HepG2 (cell line): ENCODE results near the gene KCNK15. TPM values are rescaled to one million over a fixed set of nuclear protein-coding genes. Genes with fewer than 3 reads are reported as not detected.

Source experiments
- ATAC-seq: fragments of 200-7000 bp; cut with Tn5 transposase; 3 replicates; pipeline ENCODE4 v1.9.1; 2020; ENCODE audit warnings: mild to moderate bottlenecking, moderate library complexity
- BruUV-seq: library from RNA; stranded (reverse); fragments of 400-500 nt; replicated peaks from 2 replicates; lab custom pipeline; 2021; lab: Mats Ljungman, UMichigan
- CTCF ChIA-PET: fragments of 300-600 bp; formaldehyde crosslinking; extraction: SDS; loops from one replicate; lab custom pipeline; 2021; ENCODE audit warnings: low total read pairs, inconsistent platforms, low intra/inter-chr PET ratio; lab: Yijun Ruan, JAX
- POLR2A ChIA-PET: fragments of 350-600 bp; sonication (Branson Sonifier 250); formaldehyde crosslinking; loops from one replicate; lab custom pipeline; 2020; ENCODE audit warnings: antibody characterized with exemption, inconsistent platforms; lab: Yijun Ruan, JAX
- DNase-seq: peaks from one replicate; pipeline ENCODE4 v3.0.0-alpha.2; 2015; ENCODE audit warnings: low spot score
- FAIRE-seq: peaks from 3 replicates; lab custom pipeline; 2011; peaks lifted over from hg19 to GRCh38; lab: Jason Lieb, UNC
- H2AFZ ChIP-seq: one replicate; pipeline ENCODE4 v1.6.1; 2011; ENCODE audit warnings: low read length, inconsistent platforms
- H3K27ac ChIP-seq: fragments of 300-600 bp; 3 replicates; pipeline ENCODE4 v1.8.0; 2011; ENCODE audit warnings: mixed run types, mild to moderate bottlenecking, mixed read lengths, low read length, inconsistent platforms; ENCODE audit not compliant: insufficient read depth; ENCODE audit errors: extremely low read length
- H3K27me3 ChIP-seq, 2 experiments: fragments of 200-600 bp in 1 of 2; 2 replicates in 1 of 2; 3 replicates in 1 of 2; pipeline versions ENCODE4 v1.6.0 to v1.8.0; 2011; ENCODE audit warnings: low read length in 2 of 2, mild to moderate bottlenecking in 2 of 2, moderate library complexity in 2 of 2, inconsistent platforms in 1 of 2; ENCODE audit not compliant: insufficient read depth in 2 of 2, control insufficient read depth in 1 of 2
- H3K36me3 ChIP-seq, 2 experiments: fragments of 200-600 bp in 1 of 2; replicated peaks in 1 of 2; 2 replicates in 1 of 2; 3 replicates in 1 of 2; pipeline versions ENCODE4 v1.5.1 to v1.8.0; 2011; ENCODE audit warnings: low read length in 2 of 2, inconsistent platforms in 1 of 2; ENCODE audit not compliant: insufficient read depth in 2 of 2, control insufficient read depth in 1 of 2
- H3K4me1 ChIP-seq: 2 replicates; pipeline ENCODE4 v1.5.1; 2012; ENCODE audit warnings: low read length, inconsistent platforms; ENCODE audit not compliant: insufficient read depth
- H3K4me2 ChIP-seq: 2 replicates; pipeline ENCODE4 v1.6.0; 2011; ENCODE audit warnings: low read depth, low read length, inconsistent platforms
- H3K4me3 ChIP-seq, 3 experiments: fragments of 200-600 bp in 1 of 3; sonication (generic), shearing (Covaris generic) in 1 of 3; replicated peaks in 1 of 3; 2 replicates each; pipeline ENCODE4 v1.5.1; 2011 to 2016; ENCODE audit warnings: low read length in 3 of 3, inconsistent platforms in 2 of 3, low read depth in 2 of 3, mild to moderate bottlenecking in 2 of 3, control low read depth in 1 of 3, mixed read lengths in 1 of 3; ENCODE audit not compliant: insufficient read depth in 1 of 3
- H3K79me2 ChIP-seq: one replicate; pipeline ENCODE4 v1.6.1; 2011; ENCODE audit warnings: low read length, inconsistent platforms; ENCODE audit not compliant: insufficient read depth
- H3K9ac ChIP-seq: 2 replicates; pipeline ENCODE4 v1.6.0; 2011; ENCODE audit warnings: mild to moderate bottlenecking, low read depth, low read length, inconsistent platforms; ENCODE audit not compliant: insufficient read depth
- H3K9me3 ChIP-seq: 2 replicates; pipeline ENCODE4 v1.5.1; 2012; ENCODE audit warnings: mild to moderate bottlenecking, low read length
- H4K20me1 ChIP-seq: 2 replicates; pipeline ENCODE4 v1.6.0; 2011; ENCODE audit warnings: inconsistent platforms, mild to moderate bottlenecking, low read length, moderate library complexity; ENCODE audit not compliant: insufficient read depth
- ATF1 ChIP-seq: IDR thresholded peaks from 2 replicates; pipeline ENCODE4 v1.6.1; 2016; ENCODE audit warnings: mild to moderate bottlenecking, control low read depth
- FOXM1 ChIP-seq: sonication (generic); formaldehyde crosslinking; IDR thresholded peaks from 2 replicates; pipeline ENCODE4 v1.5.0; 2020; ENCODE audit warnings: missing genetic modification reagents
- NR2F2 ChIP-seq: IDR thresholded peaks from 2 replicates; pipeline ENCODE4 v1.6.1; 2012; ENCODE audit warnings: low read depth, inconsistent platforms, borderline replicate concordance
- NRL ChIP-seq: sonication (generic); formaldehyde crosslinking; IDR thresholded peaks from 2 replicates; pipeline ENCODE4 v1.5.0; 2020; ENCODE audit warnings: missing genetic modification reagents, mild to moderate bottlenecking, moderate library complexity, borderline replicate concordance
- ZFP37 ChIP-seq: sonication (generic); formaldehyde crosslinking; IDR thresholded peaks from 2 replicates; pipeline ENCODE4 v1.4.0; 2020; ENCODE audit warnings: missing genetic modification reagents, borderline replicate concordance
- ZNF530 ChIP-seq: sonication (generic); formaldehyde crosslinking; IDR thresholded peaks from 2 replicates; pipeline ENCODE4 v1.5.0; 2020; ENCODE audit warnings: low read depth, mild to moderate bottlenecking, missing genetic modification reagents
- WGBS: methylation state at CpG from one replicate; pipeline ENCODE4 v1.1.6; 2017; ENCODE audit warnings: low lambda C conversion rate; 5-methylcytosine and 5-hydroxymethylcytosine counted together
- in situ Hi-C: cut with HindIII; loops from 2 replicates; pipeline ENCODE4 v1.10.0; 2017; ENCODE audit warnings: low pct_unique_long_range_greater_than_20kb; ENCODE audit not compliant: extremely low pct_ligation_motif_present
- intact Hi-C: fragments of 100-400 bp; cut with micrococcal nuclease; formaldehyde crosslinking; loops from one replicate; pipeline ENCODE4 v1.10.0; 2022; ENCODE audit not compliant: unreplicated experiment
- polyA plus RNA-seq, 8 experiments: library from polyadenylated mRNA; depleted of rRNA in 3 of 8; stranded (reverse) in 7 of 8; unstranded in 1 of 8; fragments of >200 nt; fragmentation: Illumina TruSeq in 4 of 8; extraction: Trizol in 4 of 8; gene quantifications; 2 replicates each; pipeline versions ENCODE4 v1.2.1 to v1.2.3, GENCODE V29; 2011 to 2016; ENCODE audit warnings: low read depth in 4 of 8, missing spikeins in 1 of 8, mixed read lengths in 1 of 8; ENCODE audit not compliant: insufficient read depth in 1 of 8
- total RNA-seq, 5 experiments: library from RNA; depleted of rRNA; stranded (reverse); fragments of >200 nt; fragmentation: Illumina TruSeq; extraction: Trizol; gene quantifications; 2 replicates each; pipeline ENCODE4 v1.2.3, GENCODE V29; 2016; ENCODE audit warnings: low read depth in 1 of 5
- TF ChIP-seq, protein P1 (sequence below): sonication (generic); formaldehyde crosslinking; IDR thresholded peaks from 2 replicates; pipeline ENCODE4 v1.4.0; 2020; ENCODE audit warnings: mild to moderate bottlenecking, missing genetic modification reagents
- TF ChIP-seq, protein P2 (sequence below): sonication (generic); formaldehyde crosslinking; IDR thresholded peaks from 2 replicates; pipeline ENCODE4 v1.4.0; 2020; ENCODE audit warnings: missing genetic modification reagents

The KCNK15 gene
- total and polyA plus RNA-seq, 2 of the 13 experiments (the other 11 are each of a cell fraction or from before 2014, with no cell fraction given), result 0.03 TPM; not detected in 1

DNA sequence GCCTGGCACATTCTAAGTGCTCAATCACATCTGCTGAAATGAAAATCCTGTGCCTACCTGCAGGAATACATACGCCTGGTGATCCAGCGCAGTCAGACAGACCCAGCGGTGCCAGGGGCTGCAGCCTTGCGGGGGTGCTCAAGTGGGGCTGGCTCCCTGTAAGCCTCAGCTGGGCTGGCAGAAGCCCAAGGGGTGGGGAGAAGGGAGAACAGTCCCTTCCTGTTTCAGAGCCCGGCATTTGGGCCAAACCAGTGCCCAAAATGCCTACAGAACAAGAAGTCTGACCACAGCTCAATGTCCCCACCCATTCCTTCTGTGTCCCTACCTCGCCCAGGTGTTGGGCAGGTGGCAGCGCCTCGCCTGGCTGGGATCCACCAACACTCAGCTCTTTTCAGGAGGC is 22.6 kb downstream of the KCNK15 start:
- H3K9ac ChIP-seq, result no peak overlapping the region
- ChIA-PET CTCF (no interaction called here), POLR2A (interaction anchor here (1.5 kb wide), 1 partner anchor 141 kb away, joined by 3 read pairs; no protein-coding TSS in a partner anchor)
- no peak overlapping the region for H3K27ac ChIP-seq
- H3K4me2 ChIP-seq, result no peak overlapping the region
- 23% methylated on average over 4 of the region's 8 CpGs for WGBS
- no TSS peak for BruUV-seq
- H3K4me3 ChIP-seq, result no peak overlapping the region
- H4K20me1 ChIP-seq, result no peaks in the 10 kb centered on the region
- no peaks in the 10 kb centered on the region for H3K36me3 ChIP-seq
- no peaks in the 10 kb centered on the region for H3K4me1 ChIP-seq
- intact Hi-C loops (no loop called here), in situ Hi-C loops (no loop called here)
- H3K9me3 ChIP-seq, result no peaks in the 10 kb centered on the region
- H2AFZ ChIP-seq, result no peak overlapping the region
- DNase-seq (no peak), FAIRE-seq (no peak), ATAC-seq (no peak)
- H3K27me3 ChIP-seq, result peaks cover 0 to 17% of the 10 kb centered on the region in 2 experiments; a peak in 2 of 5 replicates
- H3K79me2 ChIP-seq, result no peaks in the 10 kb centered on the region
- TF ChIP-seq ZFP37, result no peak
- no peak for TF ChIP-seq NRL (CRISPR knock-in tag)
- TF ChIP-seq ATF1 (CRISPR knock-in tag), result no peak
- TF ChIP-seq, protein P1, sequence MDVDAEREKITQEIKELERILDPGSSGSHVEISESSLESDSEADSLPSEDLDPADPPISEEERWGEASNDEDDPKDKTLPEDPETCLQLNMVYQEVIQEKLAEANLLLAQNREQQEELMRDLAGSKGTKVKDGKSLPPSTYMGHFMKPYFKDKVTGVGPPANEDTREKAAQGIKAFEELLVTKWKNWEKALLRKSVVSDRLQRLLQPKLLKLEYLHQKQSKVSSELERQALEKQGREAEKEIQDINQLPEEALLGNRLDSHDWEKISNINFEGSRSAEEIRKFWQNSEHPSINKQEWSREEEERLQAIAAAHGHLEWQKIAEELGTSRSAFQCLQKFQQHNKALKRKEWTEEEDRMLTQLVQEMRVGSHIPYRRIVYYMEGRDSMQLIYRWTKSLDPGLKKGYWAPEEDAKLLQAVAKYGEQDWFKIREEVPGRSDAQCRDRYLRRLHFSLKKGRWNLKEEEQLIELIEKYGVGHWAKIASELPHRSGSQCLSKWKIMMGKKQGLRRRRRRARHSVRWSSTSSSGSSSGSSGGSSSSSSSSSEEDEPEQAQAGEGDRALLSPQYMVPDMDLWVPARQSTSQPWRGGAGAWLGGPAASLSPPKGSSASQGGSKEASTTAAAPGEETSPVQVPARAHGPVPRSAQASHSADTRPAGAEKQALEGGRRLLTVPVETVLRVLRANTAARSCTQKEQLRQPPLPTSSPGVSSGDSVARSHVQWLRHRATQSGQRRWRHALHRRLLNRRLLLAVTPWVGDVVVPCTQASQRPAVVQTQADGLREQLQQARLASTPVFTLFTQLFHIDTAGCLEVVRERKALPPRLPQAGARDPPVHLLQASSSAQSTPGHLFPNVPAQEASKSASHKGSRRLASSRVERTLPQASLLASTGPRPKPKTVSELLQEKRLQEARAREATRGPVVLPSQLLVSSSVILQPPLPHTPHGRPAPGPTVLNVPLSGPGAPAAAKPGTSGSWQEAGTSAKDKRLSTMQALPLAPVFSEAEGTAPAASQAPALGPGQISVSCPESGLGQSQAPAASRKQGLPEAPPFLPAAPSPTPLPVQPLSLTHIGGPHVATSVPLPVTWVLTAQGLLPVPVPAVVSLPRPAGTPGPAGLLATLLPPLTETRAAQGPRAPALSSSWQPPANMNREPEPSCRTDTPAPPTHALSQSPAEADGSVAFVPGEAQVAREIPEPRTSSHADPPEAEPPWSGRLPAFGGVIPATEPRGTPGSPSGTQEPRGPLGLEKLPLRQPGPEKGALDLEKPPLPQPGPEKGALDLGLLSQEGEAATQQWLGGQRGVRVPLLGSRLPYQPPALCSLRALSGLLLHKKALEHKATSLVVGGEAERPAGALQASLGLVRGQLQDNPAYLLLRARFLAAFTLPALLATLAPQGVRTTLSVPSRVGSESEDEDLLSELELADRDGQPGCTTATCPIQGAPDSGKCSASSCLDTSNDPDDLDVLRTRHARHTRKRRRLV, result no peak
- no peak for TF ChIP-seq ZNF530 (CRISPR knock-in tag)
- no peak for TF ChIP-seq FOXM1 (CRISPR knock-in tag)
- TF ChIP-seq, protein P2, sequence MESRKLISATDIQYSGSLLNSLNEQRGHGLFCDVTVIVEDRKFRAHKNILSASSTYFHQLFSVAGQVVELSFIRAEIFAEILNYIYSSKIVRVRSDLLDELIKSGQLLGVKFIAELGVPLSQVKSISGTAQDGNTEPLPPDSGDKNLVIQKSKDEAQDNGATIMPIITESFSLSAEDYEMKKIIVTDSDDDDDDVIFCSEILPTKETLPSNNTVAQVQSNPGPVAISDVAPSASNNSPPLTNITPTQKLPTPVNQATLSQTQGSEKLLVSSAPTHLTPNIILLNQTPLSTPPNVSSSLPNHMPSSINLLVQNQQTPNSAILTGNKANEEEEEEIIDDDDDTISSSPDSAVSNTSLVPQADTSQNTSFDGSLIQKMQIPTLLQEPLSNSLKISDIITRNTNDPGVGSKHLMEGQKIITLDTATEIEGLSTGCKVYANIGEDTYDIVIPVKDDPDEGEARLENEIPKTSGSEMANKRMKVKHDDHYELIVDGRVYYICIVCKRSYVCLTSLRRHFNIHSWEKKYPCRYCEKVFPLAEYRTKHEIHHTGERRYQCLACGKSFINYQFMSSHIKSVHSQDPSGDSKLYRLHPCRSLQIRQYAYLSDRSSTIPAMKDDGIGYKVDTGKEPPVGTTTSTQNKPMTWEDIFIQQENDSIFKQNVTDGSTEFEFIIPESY (CRISPR knock-in tag), result no peak
- TF ChIP-seq NR2F2, result no peak
